ENCODE measurements around the gene APLNR.
A peak's percentile ranks its signal among the peaks of the same experiment; 100 is the strongest.

The APLNR gene

GRCh38 chr11:57251037-57251436 is 14.0 kb upstream of the APLNR start:
- no peak for DNase-seq

DNA sequence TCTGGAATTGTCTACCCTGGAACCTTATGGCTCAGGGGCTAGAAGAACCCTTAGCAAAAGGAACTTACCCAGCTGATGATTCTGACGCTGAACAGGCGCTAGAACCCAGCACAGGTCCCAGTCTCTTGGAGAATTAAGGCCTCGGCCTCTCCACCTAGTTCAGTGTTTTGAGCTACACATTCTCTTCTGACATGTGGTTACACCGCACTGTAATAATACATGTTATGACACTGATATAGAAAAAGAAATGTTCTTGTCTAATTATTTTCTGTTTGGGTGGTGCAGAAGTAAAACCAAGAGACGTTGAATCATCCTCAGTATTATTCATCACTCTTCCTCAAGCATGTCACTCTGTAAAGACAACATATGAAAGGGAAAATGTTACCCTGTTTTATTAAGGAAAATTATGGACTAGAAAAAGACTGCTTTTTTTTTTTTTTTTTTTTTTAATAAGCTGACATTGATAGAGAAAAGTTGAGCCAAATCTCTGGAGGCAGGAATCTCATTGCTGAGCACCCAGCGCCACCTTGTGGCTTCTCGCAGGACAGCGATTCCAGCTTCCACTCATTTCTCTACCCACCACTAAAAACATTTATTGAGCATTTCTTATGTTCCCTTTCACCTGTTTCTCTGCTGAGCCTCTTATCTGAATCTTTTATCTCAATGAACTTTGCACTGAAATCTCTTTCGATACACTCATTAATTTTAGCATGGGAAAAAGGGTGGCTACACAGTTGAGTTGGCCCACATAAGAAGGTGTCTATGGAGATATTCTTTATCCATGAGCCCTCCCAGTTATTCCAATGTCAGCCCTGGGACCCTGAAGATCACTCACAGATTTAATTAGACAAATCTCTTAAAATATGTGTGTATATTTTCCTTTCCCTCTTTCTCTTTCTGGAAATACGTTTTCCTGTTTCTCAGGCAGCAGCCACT is 12.6 kb upstream of the APLNR start:
- DNase-seq, result peak; percentile 68

GRCh38 chr11:57248780-57249383 is 11.8 kb upstream of the APLNR start:
- peak; percentile 89 for DNase-seq

GRCh38 chr11:57244911-57245310 is 7.9 kb upstream of the APLNR start:
- no peak for DNase-seq

DNA sequence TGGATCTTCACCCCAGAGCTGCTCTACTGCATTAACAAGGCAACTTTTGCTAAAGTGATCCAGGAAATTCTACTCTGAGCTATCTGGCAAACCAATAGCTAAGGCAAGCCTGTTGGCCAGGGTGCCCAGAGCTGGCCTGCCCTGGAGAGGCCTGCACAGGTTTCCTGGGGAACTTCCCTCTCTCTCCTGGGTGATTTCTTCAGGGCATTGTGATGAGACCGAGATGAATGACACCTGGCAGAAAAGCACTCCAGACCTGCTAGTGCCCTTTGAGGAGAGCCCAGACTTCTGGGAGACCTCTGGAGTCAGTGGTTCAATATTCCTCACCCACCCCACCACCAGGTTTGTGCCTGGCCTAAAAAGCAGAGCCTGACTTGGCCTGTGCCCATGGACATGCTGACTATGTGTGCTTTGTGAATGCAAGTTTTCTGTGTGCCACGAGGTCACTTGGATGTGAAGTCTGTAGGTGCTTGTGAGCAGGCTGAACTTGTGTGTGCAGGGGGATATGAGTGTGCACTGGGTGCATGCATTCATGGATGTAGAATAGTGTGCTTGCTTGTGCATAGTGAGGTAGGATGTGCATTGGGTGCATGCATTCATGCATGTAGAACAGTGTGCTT is 4.4 kb upstream of the APLNR start:
- no peak for DNase-seq

DNA sequence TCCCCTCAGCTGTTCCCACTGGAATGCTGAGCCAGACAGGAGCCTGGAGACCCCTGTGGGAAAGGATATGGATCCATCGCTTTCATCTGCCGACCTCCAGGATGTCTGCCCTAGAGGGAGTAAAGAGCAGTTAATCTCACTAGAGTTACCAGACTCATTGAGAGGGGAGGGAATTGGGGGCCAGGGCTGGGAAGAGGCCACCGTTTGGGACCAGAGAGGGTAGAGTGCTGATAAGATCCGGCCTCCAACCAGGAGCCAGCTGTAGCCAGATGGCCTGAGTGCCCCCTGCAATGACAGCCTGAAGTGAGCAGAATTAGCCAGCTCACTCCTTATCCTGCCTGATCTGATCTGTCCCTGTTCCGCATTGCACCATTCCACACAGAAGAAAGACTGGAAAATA is 3.7 kb upstream of the APLNR start:
- peak; percentile 82 for DNase-seq

- no peak for DNase-seq
These were observed 3.0 kb upstream of the APLNR start for GRCh38 chr11:57240007-57240406.

DNA sequence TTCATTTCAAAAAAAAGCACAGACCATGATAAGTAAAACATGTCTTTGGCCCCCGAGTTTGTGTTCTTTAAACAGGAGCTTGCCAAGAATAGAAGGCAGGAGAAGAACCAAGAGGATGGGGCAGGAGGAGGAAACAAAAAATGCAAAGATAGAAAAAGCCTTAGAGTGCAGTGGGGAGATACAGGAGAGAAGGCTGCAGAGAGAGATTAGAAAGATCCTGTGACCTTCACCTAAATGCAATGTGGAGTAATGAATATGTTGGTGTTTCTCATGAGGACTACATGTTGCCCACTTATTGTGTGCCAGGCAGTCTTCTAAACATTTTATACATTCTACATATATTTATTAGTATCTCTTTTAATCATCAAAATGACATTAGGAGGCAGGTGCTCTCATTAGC is 2.3 kb upstream of the APLNR start:
- no peak for DNase-seq

GRCh38 chr11:57235761-57236703 is 1.0 kb downstream of the APLNR start:
- no peak for DNase-seq

- no peak for DNase-seq
These were observed 3.3 kb downstream of the APLNR start for GRCh38 chr11:57233702-57234101.

DNA sequence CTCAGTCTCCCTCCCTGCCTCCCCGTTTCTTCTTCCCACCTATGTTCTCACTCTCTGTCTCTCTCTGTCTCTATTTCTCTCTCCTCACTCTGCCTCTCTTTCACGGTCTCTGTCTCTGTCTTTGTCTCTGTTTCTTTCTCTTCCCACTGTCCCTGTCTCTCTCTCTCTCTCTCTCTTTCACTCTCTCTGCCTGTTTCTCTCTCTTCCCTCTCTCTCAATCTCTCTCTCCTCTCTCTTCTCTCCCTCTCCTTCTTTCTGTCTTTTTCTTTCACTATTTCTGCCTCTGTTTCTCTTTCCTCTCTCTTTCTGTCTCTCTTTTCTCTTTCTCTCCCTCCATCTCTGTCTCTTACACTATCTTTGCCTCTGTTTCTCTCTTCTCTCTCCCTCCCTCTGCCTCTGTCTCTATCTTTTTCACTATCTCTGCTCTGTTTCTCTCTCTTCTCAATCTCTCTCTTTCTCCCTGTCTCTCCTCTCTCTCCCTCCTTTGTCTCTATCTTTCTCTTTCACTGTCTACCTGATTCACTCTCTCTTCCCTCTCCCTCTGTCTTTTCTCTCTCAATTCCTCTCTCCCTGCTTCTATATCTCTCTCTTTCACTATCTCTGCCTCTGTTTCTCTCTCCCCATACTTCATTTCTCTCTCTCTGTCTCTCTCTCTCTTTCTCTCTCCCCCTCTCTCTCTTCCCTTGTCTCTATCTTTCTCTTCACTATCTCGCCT is 5.4 kb downstream of the APLNR start:
- DNase-seq, result no peak

- no peak for DNase-seq
These were observed 6.1 kb downstream of the APLNR start for GRCh38 chr11:57230791-57231538.

DNA sequence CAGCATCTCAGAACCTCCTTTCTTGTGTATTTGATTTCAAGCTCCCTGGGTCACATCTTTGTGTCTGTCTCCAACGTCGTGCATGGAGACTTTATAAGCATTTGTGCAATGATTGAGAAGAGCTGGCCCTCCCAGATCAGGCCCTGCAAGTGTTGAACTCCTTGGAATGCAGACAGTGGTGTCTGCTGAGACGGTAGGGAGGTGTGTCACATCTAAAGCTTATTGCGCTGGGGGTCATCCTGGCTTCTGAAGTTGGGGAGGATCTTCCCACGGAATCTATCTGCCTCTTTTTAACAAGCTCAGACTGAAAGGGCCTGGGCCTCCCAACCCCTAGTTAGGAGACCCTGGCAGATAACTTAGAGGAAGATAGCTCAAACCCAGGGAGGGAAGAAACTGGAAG is 6.7 kb downstream of the APLNR start:
- no peak for DNase-seq

DNA sequence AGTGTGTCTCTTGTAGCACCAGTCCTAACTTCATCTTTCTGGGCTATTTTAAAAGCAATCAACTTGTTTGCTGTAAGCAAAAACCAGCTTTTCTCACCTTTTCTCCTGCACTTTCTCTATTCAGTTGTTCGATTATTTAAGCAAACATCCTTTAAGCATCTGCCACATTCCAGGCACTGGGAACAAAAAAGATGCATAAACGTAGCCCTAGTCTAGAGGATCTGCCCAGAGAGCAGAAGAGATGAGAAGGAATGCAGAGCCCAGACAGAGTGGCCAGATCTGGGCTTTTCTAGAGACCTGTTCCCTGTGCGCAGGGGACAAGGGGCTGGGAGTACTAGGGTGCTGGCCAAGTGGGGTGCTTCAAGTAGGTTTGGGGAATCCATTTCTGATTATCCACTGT is 8.4 kb downstream of the APLNR start:
- no peak for DNase-seq

GRCh38 chr11:57224537-57224936 is 12.5 kb downstream of the APLNR start:
- DNase-seq, result no peak

- DNase-seq, result no peak
These were observed 12.9 kb downstream of the APLNR start for GRCh38 chr11:57224128-57224527.

- no peak for DNase-seq
These were observed 13.4 kb downstream of the APLNR start for GRCh38 chr11:57223601-57224000.

DNA sequence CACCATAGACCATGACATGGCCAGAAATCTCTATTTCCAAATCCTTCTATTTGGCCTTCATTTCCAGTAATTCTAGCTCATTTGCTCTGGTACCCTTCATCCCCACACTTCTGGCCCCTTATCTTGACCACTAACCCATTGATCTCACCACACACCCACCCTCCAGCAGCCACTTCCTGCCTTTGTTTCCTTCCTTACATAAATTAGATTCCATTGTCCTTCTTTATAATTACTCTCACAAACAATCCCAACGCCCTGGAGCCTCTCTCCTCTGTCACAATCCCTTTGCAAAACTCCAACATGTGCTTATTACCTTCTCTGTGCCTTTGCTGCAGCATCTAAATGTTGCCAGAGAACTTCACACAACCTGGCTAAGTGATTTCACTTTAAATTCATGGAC is 14.8 kb downstream of the APLNR start:
- DNase-seq, result no peak

GRCh38 chr11:57219021-57219627 is 17.9 kb downstream of the APLNR start:
- no peak for DNase-seq

DNA sequence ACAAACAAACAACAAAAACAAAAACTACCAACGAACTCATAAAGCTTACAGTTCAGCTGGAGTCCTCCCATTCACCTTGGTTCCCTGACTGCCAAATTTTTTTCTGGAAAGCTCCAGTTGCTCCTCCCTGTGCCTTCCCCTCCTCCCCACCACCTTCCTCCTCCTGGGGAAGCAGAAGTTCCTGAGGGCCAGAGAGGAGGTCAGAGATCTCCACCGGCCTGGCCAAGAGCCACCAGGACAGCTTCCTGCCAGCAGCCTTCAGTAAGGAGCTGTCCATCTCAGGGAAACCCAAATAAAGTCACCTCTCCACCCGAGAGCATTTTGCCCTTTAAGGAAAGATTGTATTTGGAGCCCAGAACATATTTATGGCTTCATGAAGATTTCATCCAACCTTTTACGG is 20.0 kb downstream of the APLNR start:
- DNase-seq, result no peak

DNA sequence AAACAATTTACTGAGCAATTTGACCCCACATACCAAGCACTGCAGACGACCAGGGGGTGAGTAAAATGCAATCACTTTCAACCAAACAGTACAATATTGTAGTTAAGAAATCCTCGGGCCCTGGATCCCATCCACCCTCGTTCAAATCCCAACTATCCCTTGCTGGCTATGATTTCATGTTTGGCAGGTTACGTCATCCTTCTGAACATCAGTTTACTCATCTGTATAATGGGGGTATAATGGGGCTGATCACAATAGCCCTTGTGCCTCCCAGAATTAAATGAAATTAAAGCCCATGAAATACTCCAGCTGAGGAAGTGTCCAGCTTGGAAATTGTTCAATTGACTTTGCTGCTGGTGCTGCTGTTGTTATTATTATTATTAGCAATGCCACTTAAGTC is 20.6 kb downstream of the APLNR start:
- no peak for DNase-seq
